Kidney (tissue), 14 donors: ENCODE data around the gene ATAD3C. TPM values are rescaled to one million over a fixed set of nuclear protein-coding genes. Genes with fewer than 3 reads are reported as not detected.

ENCODE experiments used
- DNase-seq, 5 donors: peaks; one replicate each; pipeline ENCODE4 v3.0.0-alpha.2; 2013 to 2020
- FAIRE-seq: peaks from 2 replicates; lab custom pipeline; 2012; peaks lifted over from hg19 to GRCh38; lab: Jason Lieb, UNC
- H3K27ac ChIP-seq, 2 donors: one replicate each; pipeline ENCODE4 v1.7.0; 2013; ENCODE audit warnings: low read depth in 2 of 2, low read length in 2 of 2, inconsistent platforms in 1 of 2
- H3K27me3 ChIP-seq: one replicate; pipeline ENCODE4 v1.7.1; 2013; ENCODE audit warnings: low read length, inconsistent platforms; ENCODE audit not compliant: control insufficient read depth, insufficient read depth
- H3K36me3 ChIP-seq, 3 donors: one replicate each; pipeline versions ENCODE4 v1.7.0 to v1.7.1; 2013; ENCODE audit warnings: low read length in 3 of 3, control low read depth in 1 of 3, inconsistent platforms in 1 of 3; ENCODE audit not compliant: insufficient read depth in 3 of 3, control insufficient read depth in 2 of 3
- H3K4me1 ChIP-seq, 3 donors: one replicate each; pipeline versions ENCODE4 v1.7.0 to v1.7.1; 2013; ENCODE audit warnings: low read length in 3 of 3, inconsistent platforms in 1 of 3, low read depth in 1 of 3; ENCODE audit not compliant: control insufficient read depth in 2 of 3, insufficient read depth in 2 of 3
- H3K4me3 ChIP-seq, 3 donors: one replicate each; pipeline versions ENCODE4 v1.7.0 to v1.8.1; 2013; ENCODE audit warnings: low read length in 3 of 3, control low read depth in 1 of 3, inconsistent platforms in 1 of 3
- H3K9ac ChIP-seq, 3 donors: one replicate each; pipeline versions ENCODE4 v1.7.0 to v1.7.1; 2013; ENCODE audit warnings: low read length in 3 of 3, control low read depth in 1 of 3, inconsistent platforms in 1 of 3
- H3K9me3 ChIP-seq, 3 donors: one replicate each; pipeline versions ENCODE4 v1.7.0 to v1.7.1; 2013; ENCODE audit warnings: low read length in 3 of 3, control low read depth in 1 of 3, inconsistent platforms in 1 of 3; ENCODE audit not compliant: control insufficient read depth in 2 of 3, insufficient read depth in 1 of 3
- CTCF ChIP-seq: IDR thresholded peaks from 3 replicates; pipeline ENCODE4 v1.5.1; 2012; ENCODE audit warnings: mild to moderate bottlenecking, moderate library complexity, borderline replicate concordance; ENCODE audit not compliant: insufficient read depth; ENCODE audit errors: extremely low read depth
- intact Hi-C: fragments of 100-400 bp; cut with DNase I; formaldehyde crosslinking; loops from one replicate; pipeline ENCODE4 v1.11.1; 2022
- polyA plus RNA-seq: library from polyadenylated mRNA; stranded (reverse); fragments of 350-450 nt; fragmentation: Illumina TruSeq; extraction: RNeasy Lipid Tissue Mini Kit (QIAGEN cat#74804); gene quantifications from one replicate; pipeline ENCODE4 v1.2.3, GENCODE V29; 2014; ENCODE audit warnings: low read depth, low replicate concordance; ENCODE audit not compliant: insufficient read depth
- total RNA-seq: library from RNA; stranded (reverse); fragmentation: NEBNext Ultra II Directional; extraction: Animal tissue kit (Norgen Biotek cat#: 25700); gene quantifications from one replicate; pipeline ENCODE4 v1.2.1, GENCODE V29; 2021
- donor health status: control.
- donor health status: control.
- donor health status: control.
- donor health status: control.
- donor health status: control.
- donor health status: DM: yes; HTN: yes; CAD: no.
- donor health status: Normal renal cell carcinoma (clear cell type).

Gene ATAD3C
- total and polyA plus RNA-seq, 2 donors from 2014 or later: 10.0 to 14.3 TPM

- peak in 2 of 5 donors; percentile 56 to 67 for DNase-seq
- no peak for TF ChIP-seq CTCF
- H3K4me3 ChIP-seq: peak overlapping the region in 1 of 3 donors; percentile 32
- no peaks in the 10 kb centered on the region for H3K27me3 ChIP-seq
- H3K4me1 ChIP-seq: peaks cover 0 to 47% (median 12%) of the 10 kb centered on the region in 3 donors
- no peak for FAIRE-seq
- H3K27ac ChIP-seq: no peak overlapping the region
- intact Hi-C loops: no loop called here
- peak overlapping the region in 1 of 3 donors; percentile 26 for H3K9ac ChIP-seq
- H3K9me3 ChIP-seq: no peaks in the 10 kb centered on the region
- no peaks in the 10 kb centered on the region for H3K36me3 ChIP-seq
These were observed 12.2 kb upstream of the ATAD3C start for GRCh38 chr1:1437033-1437903.

GRCh38 chr1:1437904-1438376 is 11.5 kb upstream of the ATAD3C start:
- Histone ChIP-seq H3K4me1 (peaks cover 0 to 47% (median 12%) of the 10 kb centered on the region in 3 donors), H3K9me3 (no peaks in the 10 kb centered on the region), H3K36me3 (no peaks in the 10 kb centered on the region), H3K27ac (peak overlapping the region in 1 of 2 donors; percentile 45), H3K27me3 (no peaks in the 10 kb centered on the region), H3K9ac (peak overlapping the region in 1 of 3 donors; percentile 55), H3K4me3 (peak overlapping the region in 1 of 3 donors; percentile 32)
- TF ChIP-seq CTCF: no peak
- no peak for FAIRE-seq
- intact Hi-C loops: no loop called here
- peak; percentile 82 to 88 (median 87) for DNase-seq

GRCh38 chr1:1438531-1439381 is 10.7 kb upstream of the ATAD3C start:
- no peak for TF ChIP-seq CTCF
- H3K27ac ChIP-seq: no peak overlapping the region
- no peaks in the 10 kb centered on the region for H3K36me3 ChIP-seq
- FAIRE-seq (no peak), DNase-seq (peak in 1 of 5 donors; percentile 75)
- intact Hi-C loops: no loop called here
- peak overlapping the region in 1 of 3 donors; percentile 55 for H3K9ac ChIP-seq
- H3K4me1 ChIP-seq: peaks cover 0 to 39% (median 12%) of the 10 kb centered on the region in 3 donors
- H3K27me3 ChIP-seq: no peaks in the 10 kb centered on the region
- H3K4me3 ChIP-seq: peak overlapping the region in 1 of 3 donors; percentile 32
- H3K9me3 ChIP-seq: no peaks in the 10 kb centered on the region
